Lung (tissue), 12 donors: ENCODE measurements around the gene PRSS16. TPM values are rescaled to one million over a fixed set of nuclear protein-coding genes. Genes with fewer than 3 reads are reported as not detected.
A peak's percentile ranks its signal among the peaks of the same experiment; 100 is the strongest.

Source experiments
- ATAC-seq: fragments of 200-7000 bp; cut with Tn5 transposase; one replicate; pipeline ENCODE4 v1.9.1; 2020; ENCODE audit warnings: moderate number of reproducible peaks; ENCODE audit not compliant: insufficient read depth, low FRiP score
- DNase-seq, 3 donors: peaks; one replicate each; pipeline ENCODE4 v3.0.0-alpha.2; 2013 to 2017
- H3K27ac ChIP-seq, 2 donors: one replicate each; pipeline ENCODE4 v1.5.1; 2013; ENCODE audit warnings: mild to moderate bottlenecking in 2 of 2, moderate library complexity in 2 of 2, control low read depth in 1 of 2, inconsistent platforms in 1 of 2, low read depth in 1 of 2, low read length in 1 of 2
- H3K27me3 ChIP-seq, 3 donors: one replicate each; pipeline ENCODE4 v1.5.1; 2013; ENCODE audit warnings: low read length in 2 of 3; ENCODE audit not compliant: control insufficient read depth in 3 of 3, insufficient read depth in 3 of 3
- H3K36me3 ChIP-seq, 4 donors: one replicate each; pipeline ENCODE4 v1.5.1; 2013; ENCODE audit warnings: low read length in 4 of 4, mild to moderate bottlenecking in 1 of 4, moderate library complexity in 1 of 4; ENCODE audit not compliant: control insufficient read depth in 4 of 4, insufficient read depth in 4 of 4
- H3K4me1 ChIP-seq, 5 donors: one replicate each; pipeline ENCODE4 v1.5.1; 2013; ENCODE audit warnings: low read length in 5 of 5, mild to moderate bottlenecking in 2 of 5, moderate library complexity in 1 of 5; ENCODE audit not compliant: control insufficient read depth in 5 of 5, insufficient read depth in 5 of 5
- H3K4me3 ChIP-seq: one replicate; pipeline ENCODE4 v1.5.1; 2013; ENCODE audit warnings: mild to moderate bottlenecking, control low read depth, moderate library complexity
- H3K9ac ChIP-seq, 2 donors: one replicate each; pipeline ENCODE4 v1.5.1; 2013; ENCODE audit warnings: low read length in 2 of 2, control low read depth in 1 of 2; ENCODE audit not compliant: insufficient read depth in 1 of 2
- H3K9me3 ChIP-seq, 4 donors: one replicate each; pipeline ENCODE4 v1.5.1; 2013; ENCODE audit warnings: low read length in 3 of 4, mild to moderate bottlenecking in 1 of 4, moderate library complexity in 1 of 4; ENCODE audit not compliant: control insufficient read depth in 4 of 4, insufficient read depth in 3 of 4
- CTCF ChIP-seq: IDR thresholded peaks from 2 replicates; pipeline ENCODE4 v1.5.1; 2012; ENCODE audit warnings: mild to moderate bottlenecking; ENCODE audit errors: control extremely low read depth, extremely low read depth
- whole genome bisulfite sequencing, 2 donors: extraction: QIAGEN DNeasy Blood & Tissue Kit; methylation state at CpG; one replicate each; pipeline ENCODE4 v1.1.7; 2013; 5-methylcytosine and 5-hydroxymethylcytosine counted together
- polyA plus RNA-seq, 2 donors: library from polyadenylated mRNA; stranded (reverse); fragments of 200-250 nt; gene quantifications; one replicate each; pipeline ENCODE4 v1.2.1, GENCODE V29; 2013
- total RNA-seq, 2 donors: library from RNA; depleted of rRNA in 1 of 2; stranded (reverse); fragments of >200 nt in 1 of 2; gene quantifications; one replicate each; pipeline ENCODE4 v1.2.1, GENCODE V29; 2014 to 2021
- donor health status: control.
- donor health status: control.
- donor health status: Bipolar disorder and iron deficiency.
- donor health status: healthy.
- donor health status: DM: yes; HTN: yes; CAD: no.

The PRSS16 gene
- total and polyA plus RNA-seq, 4 donors, result 3.2 to 18.0 (median 10.6) TPM

GRCh38 chr6:27275025-27275956 is 27.8 kb downstream of the PRSS16 start:
- Histone ChIP-seq H3K9ac (no peak overlapping the region), H3K4me1 (no peaks in the 10 kb centered on the region), H3K27me3 (peaks cover 14 to 77% (median 55%) of the 10 kb centered on the region in 3 donors), H3K4me3 (no peak overlapping the region), H3K9me3 (peaks cover 0 to 16% (median 0%) of the 10 kb centered on the region in 4 donors), H3K36me3 (no peaks in the 10 kb centered on the region), H3K27ac (no peak overlapping the region)
- TF ChIP-seq CTCF, result no peak
- DNase-seq (no peak), ATAC-seq (no peak)
- WGBS, 2 donors, result 15 to 18% methylated on average over 36 of the region's 36 CpGs

- Histone ChIP-seq H3K27ac (no peak overlapping the region), H3K27me3 (peaks cover 8 to 91% (median 82%) of the 10 kb centered on the region in 3 donors), H3K36me3 (no peaks in the 10 kb centered on the region), H3K9me3 (peaks cover 0 to 21% (median 0%) of the 10 kb centered on the region in 4 donors), H3K9ac (no peak overlapping the region), H3K4me1 (no peaks in the 10 kb centered on the region), H3K4me3 (no peak overlapping the region)
- 5 to 8% methylated on average over 24 of the region's 24 CpGs for WGBS, 2 donors
- ATAC-seq, result no peak
- TF ChIP-seq CTCF, result no peak
- no peak for DNase-seq
Measured at GRCh38 chr6:27279513-27280063, 32.1 kb downstream of the PRSS16 start.

- H3K4me1 ChIP-seq, result no peaks in the 10 kb centered on the region
- no peaks in the 10 kb centered on the region for H3K36me3 ChIP-seq
- no peak overlapping the region for H3K27ac ChIP-seq
- 3 to 5% methylated on average over 17 of the region's 17 CpGs for WGBS, 2 donors
- no peak overlapping the region for H3K4me3 ChIP-seq
- peaks cover 8 to 91% (median 82%) of the 10 kb centered on the region in 3 donors for H3K27me3 ChIP-seq
- TF ChIP-seq CTCF, result no peak
- DNase-seq, result peak in 2 of 3 donors; percentile 52 to 63
- no peak for ATAC-seq
- peaks cover 0 to 21% (median 1%) of the 10 kb centered on the region in 4 donors for H3K9me3 ChIP-seq
- H3K9ac ChIP-seq, result no peak overlapping the region
Measured at GRCh38 chr6:27280064-27280539, 32.6 kb downstream of the PRSS16 start.
